ENCODE measurements around the gene NOP58. TPM values are rescaled to one million over a fixed set of nuclear protein-coding genes. Genes with fewer than 3 reads are reported as not detected.

NOP58 gene
- total RNA-seq = 24.2 and 38.4 TPM in 2 replicates

GRCh38 chr2:202265467-202266277, at the start of gene NOP58:
NOP58 (plus strand) TSS chr2:202265763; CDS start chr2:202265942, 179 bp downstream.

GRCh38 chr2:202238234-202239197, 27.0 kb upstream of the NOP58 start, which contains the start of gene SUMO1:
SUMO1 (minus strand) TSS chr2:202238597; CDS start chr2:202238451, 146 bp downstream.

Other genes with a start within 250 kb of the NOP58 start
- 0.17 and 0.22 TPM in 2 replicates for gene FZD7, start 231.9 kb upstream of the NOP58 start, total RNA-seq
- not detected in 2 replicates for gene KIAA2012, start 192.5 kb upstream of the NOP58 start, total RNA-seq
- gene SUMO1, start 27.2 kb upstream of the NOP58 start, total RNA-seq = 111 and 127 TPM in 2 replicates
- 54.9 and 67.5 TPM in 2 replicates for gene BMPR2, start 110.6 kb downstream of the NOP58 start, total RNA-seq